Effector CD8-positive, alpha-beta T cell (primary cell): ENCODE results near the gene TXNDC9.
"Not testable (repeated sequence)": the region's sequence is repeated elsewhere in the genome, so short reads cannot be mapped to it uniquely, and the experiment has no call there.

Source experiments
- DNase-seq: peaks from one replicate; lab custom pipeline; 2025; lab: John Stamatoyannopoulos, UW
- total RNA-seq, 4 experiments: gene quantifications; one replicate each; lab custom pipeline; 2026; lab: John Stamatoyannopoulos, UW

TXNDC9 gene, protein sequence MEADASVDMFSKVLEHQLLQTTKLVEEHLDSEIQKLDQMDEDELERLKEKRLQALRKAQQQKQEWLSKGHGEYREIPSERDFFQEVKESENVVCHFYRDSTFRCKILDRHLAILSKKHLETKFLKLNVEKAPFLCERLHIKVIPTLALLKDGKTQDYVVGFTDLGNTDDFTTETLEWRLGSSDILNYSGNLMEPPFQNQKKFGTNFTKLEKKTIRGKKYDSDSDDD
- 31.4 to 35.1 (median 33.4) reads per million in 4 experiments for total RNA-seq

DNA sequence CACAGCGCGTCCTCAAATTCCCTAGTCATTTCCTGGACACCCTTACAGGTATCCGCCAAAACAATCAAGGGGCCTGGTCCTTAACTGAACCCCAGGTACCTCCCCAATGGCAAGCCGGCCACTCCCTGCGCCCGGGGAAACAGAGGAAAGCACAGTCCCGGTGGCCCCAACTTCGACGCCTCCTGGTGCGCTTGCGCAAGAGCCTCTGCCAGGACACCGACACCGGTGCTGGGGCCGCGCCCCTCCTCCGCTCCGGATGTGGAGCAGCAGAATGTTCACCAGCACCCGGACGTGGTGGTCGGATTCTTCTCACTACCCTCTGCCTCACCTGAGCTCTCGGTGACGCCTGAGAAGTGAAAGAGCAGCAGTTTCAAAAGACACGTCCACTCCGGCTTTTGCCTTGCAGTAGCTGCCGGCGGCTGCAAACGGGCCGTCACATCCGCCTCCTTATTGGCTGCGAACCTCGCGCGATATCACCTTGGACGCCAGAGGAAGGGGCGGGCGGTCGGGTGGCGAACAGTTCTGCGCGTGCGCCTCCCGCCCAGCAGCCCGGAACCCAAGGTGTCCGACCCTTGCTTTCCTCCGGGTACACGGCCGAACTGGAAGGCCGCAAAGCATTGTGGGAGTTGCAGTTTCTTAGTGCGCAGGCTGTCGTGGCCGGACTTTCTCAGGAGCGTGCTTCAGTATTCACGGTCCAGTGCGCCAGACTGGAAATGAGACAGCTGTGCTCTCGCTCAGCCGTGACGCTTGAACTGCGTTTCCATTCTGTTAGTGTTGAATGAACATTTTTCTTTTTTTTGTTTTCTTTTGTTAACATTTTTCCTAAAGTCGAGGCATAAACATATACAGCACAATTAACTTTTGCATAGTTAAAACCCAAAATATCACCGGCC, at the start of gene TXNDC9:
Gene TXNDC9, minus strand, starts transcription at position 423 of the 893 bp plus-strand sequence. CDS start 3,123 bp downstream, outside the sequence.
- DNase-seq, result peak; percentile 95

- DNase-seq, result no peak
Measured at GRCh38 chr2:99382143-99382542, 46.0 kb upstream of the TXNDC9 start.

- DNase-seq, result no peak
Measured at GRCh38 chr2:99380376-99381010, 44.4 kb upstream of the TXNDC9 start.

GRCh38 chr2:99377879-99378278, 41.7 kb upstream of the TXNDC9 start:
- DNase-seq, result no peak

- no peak for DNase-seq
Measured at GRCh38 chr2:99376254-99376864, 40.2 kb upstream of the TXNDC9 start.

DNA sequence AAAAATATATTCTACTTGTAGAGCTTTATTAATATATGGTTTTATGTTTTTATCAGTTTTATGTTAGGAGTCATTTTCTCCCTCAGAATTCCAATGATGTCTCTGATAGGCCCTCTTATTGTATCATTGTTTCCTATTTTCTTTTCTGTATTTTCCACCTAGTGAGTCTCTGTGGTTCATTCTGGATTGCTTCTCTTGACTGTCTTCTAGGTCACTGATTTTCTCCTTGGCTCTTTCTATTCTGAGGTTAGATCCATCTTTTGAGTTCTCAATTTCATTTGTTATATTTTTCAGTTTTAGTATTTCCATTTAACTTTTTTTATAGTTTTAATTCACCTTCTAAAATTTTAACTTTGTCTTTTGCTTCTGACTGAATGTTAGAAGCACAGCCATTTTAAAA, 38.6 kb upstream of the TXNDC9 start:
- DNase-seq, result no peak

GRCh38 chr2:99373144-99373543, 37.0 kb upstream of the TXNDC9 start:
- no peak for DNase-seq

GRCh38 chr2:99368854-99369253, 32.7 kb upstream of the TXNDC9 start:
- DNase-seq, result not testable (repeated sequence)

DNA sequence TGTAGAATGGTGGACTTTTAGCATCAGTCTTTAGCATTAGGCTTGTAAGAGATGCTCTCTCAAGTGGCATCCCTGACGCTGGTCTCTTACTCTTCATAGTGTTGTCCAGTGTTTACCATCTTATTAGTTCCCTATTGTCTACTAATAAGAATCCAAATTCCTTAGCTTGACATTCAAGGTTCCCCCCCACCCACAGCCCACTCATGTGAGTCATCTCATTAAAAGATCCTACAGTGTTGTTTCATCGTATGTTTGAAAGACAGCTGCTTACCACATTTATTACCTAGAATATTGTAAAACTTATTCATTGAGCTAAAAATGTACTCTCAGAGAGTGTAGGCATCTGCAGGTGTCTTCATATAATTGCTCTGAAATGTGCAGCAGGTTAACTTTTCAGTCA, 29.5 kb upstream of the TXNDC9 start:
- DNase-seq, result no peak

- no peak for DNase-seq
Measured at GRCh38 chr2:99356853-99357252, 20.7 kb upstream of the TXNDC9 start.

- not testable (repeated sequence) for DNase-seq
Measured at GRCh38 chr2:99354825-99355224, 18.7 kb upstream of the TXNDC9 start.

- no peak for DNase-seq
Measured at GRCh38 chr2:99354070-99354469, 17.9 kb upstream of the TXNDC9 start.

GRCh38 chr2:99350194-99350593, 14.1 kb upstream of the TXNDC9 start:
- DNase-seq, result no peak

GRCh38 chr2:99348173-99348572, 12.0 kb upstream of the TXNDC9 start:
- no peak for DNase-seq

GRCh38 chr2:99346218-99346617, 10.1 kb upstream of the TXNDC9 start:
- DNase-seq, result no peak

DNA sequence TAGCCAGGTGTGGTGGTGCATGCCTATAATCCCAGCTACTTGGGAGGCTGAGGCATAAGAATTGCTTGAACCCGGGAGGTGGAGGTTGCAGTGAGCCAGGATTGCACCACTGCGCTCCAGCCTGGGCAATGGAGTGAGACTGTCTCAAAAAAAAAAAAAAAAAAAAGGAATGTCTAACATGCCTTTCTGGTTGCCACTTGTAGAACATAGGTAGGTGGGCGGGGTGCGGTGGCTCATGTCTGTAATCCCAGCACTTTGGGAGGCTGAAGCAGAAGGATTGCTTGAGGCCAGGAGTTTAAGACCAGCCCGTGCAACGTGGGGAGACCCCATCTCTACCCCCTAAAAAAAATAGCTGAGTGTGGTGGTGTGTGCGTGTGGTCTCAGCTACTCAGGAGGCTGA, 9.3 kb upstream of the TXNDC9 start:
- DNase-seq, result not testable (repeated sequence)

DNA sequence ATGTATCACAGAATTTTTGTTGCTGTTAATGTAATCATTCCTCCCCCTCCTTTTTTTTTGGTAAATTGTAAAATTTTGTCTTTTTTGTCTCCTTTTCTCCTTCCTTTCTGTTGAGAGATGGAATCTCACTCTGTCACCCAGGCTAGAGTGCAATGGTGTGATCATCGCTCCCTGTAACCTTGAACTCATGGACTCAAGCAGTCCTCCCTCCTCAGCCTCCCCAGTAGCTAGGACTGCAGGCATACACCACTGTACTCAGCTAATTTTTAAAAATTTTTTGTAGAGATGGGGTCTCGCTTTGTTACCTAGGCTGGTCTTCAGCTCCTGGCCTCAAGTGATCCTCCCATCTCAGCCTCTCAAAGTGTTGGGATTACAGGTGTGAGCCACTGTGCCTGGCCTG, 6.4 kb upstream of the TXNDC9 start:
- DNase-seq, result no peak

- no peak for DNase-seq
Measured at GRCh38 chr2:99340669-99341236, 4.6 kb upstream of the TXNDC9 start.

DNA sequence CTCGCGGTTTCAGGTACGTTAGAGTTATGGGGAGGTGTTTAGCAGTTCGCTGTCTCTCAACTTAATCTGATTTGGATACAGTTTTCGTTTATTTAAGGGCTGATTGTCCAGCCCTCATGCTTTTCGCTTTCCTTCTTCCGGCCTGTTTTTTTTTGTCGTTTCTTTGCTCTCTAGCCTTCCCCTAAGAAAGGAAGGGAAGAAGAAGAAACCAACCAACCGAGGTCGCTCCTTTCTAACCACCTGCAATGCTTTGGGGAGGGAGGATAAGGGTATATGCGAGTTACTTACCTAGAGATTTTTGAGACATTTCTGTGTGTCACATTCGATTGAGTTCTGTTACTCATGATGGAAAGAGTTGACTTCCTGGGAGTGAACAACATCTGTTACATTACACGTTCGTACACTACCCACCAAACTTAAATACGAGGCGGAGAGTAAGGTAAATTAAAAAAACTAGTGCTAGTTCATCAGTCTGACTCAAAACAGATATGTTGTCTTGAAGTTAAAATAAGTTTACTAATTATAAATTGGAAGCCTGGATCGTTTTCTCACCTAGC, 2.0 kb upstream of the TXNDC9 start:
- DNase-seq, result no peak

DNA sequence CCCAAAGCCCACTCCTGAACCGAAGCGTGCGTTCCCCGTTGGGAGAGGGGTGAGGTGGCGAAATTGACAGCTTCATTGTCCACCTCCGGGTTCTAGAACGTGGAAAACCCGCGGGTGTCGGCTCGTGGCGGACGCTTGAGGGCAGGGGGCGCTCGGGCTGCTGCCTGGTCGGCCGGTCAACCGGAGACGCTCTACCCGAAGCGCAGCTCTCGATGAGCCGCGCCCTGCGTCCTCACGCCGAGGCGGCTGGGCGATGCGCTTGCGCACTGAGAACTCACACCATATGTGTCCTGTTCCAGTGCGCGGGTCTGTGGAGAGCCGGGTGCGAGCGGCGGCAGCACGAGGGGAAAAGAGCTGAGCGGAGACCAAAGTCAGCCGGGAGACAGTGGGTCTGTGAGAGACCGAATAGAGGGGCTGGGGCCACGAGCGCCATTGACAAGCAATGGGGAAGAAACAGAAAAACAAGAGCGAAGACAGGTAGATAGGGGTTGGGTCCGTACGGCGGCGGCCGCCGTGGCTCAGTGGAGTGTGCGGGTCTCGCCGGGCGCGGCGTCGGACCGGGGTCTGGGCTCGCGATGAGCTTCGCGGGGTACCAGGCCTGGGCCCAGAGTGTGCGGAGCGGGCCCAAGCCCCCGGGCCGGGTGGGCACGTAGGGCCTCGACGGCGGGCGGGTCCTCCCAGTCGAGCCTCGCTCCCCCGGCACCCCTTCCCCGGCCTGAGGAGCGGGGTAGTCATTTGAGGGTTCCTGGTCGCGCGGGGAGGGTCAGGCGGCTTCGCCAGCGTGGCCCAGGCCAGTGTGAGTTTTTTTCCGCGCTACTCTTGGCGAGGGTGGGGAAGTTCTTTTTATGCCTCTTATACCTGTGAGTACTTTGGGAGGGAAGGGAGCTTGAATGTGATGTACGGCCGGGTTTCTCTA, 1.2 kb upstream of the TXNDC9 start, which contains the start of gene EIF5B:
Gene EIF5B, plus strand, starts transcription at position 277 of the 916 bp plus-strand sequence. Its CDS starts 166 bp downstream, at position 443.
- DNase-seq, result peak; percentile 79
